Loucy (cell line): ENCODE data around the gene BCKDK.

Experiments used
- H2AFZ ChIP-seq: fragments of 200-600 bp; sonication (generic); 2 replicates; pipeline ENCODE4 v1.6.0; 2016; ENCODE audit warnings: antibody characterized with exemption, mild to moderate bottlenecking, low read length, moderate library complexity
- H3F3A ChIP-seq: fragments of 200-600 bp; 2 replicates; pipeline ENCODE4 v1.6.0; 2016; ENCODE audit warnings: antibody characterized with exemption, low read depth, mild to moderate bottlenecking
- H3K27me3 ChIP-seq: fragments of 200-600 bp; sonication (generic); 2 replicates; pipeline ENCODE4 v1.6.1; 2014; ENCODE audit warnings: low read length, mild to moderate bottlenecking; ENCODE audit not compliant: insufficient read depth, poor library complexity, severe bottlenecking
- H3K36me3 ChIP-seq: fragments of 200-600 bp; sonication (generic); 2 replicates; pipeline ENCODE4 v1.6.1; 2016; ENCODE audit warnings: low read length; ENCODE audit not compliant: insufficient read depth
- H3K4me1 ChIP-seq: fragments of 200-600 bp; sonication (generic); 2 replicates; pipeline ENCODE4 v1.5.1; 2014; ENCODE audit warnings: low read length, mild to moderate bottlenecking; ENCODE audit not compliant: insufficient read depth, poor library complexity, severe bottlenecking
- H3K4me2 ChIP-seq: fragments of 200-600 bp; sonication (generic); 2 replicates; pipeline ENCODE4 v1.6.0; 2014; ENCODE audit warnings: antibody characterized with exemption, low read length, low read depth, mild to moderate bottlenecking; ENCODE audit not compliant: poor library complexity, severe bottlenecking
- H3K4me3 ChIP-seq: fragments of 200-600 bp; sonication (generic); 2 replicates; pipeline ENCODE4 v1.5.1; 2014; ENCODE audit warnings: low read length, mild to moderate bottlenecking, mixed read lengths; ENCODE audit not compliant: poor library complexity, severe bottlenecking
- H3K79me2 ChIP-seq: fragments of 200-600 bp; sonication (generic); 2 replicates; pipeline ENCODE4 v1.6.1; 2014; ENCODE audit warnings: low read length; ENCODE audit not compliant: insufficient read depth
- H3K9ac ChIP-seq: fragments of 200-600 bp; sonication (generic); 2 replicates; pipeline ENCODE4 v1.6.0; 2014; ENCODE audit warnings: mild to moderate bottlenecking, low read depth, low read length, moderate library complexity; ENCODE audit not compliant: poor library complexity, severe bottlenecking
- H3K9me2 ChIP-seq: fragments of 200-600 bp; sonication (generic); replicated peaks from 2 replicates; pipeline ENCODE4 v1.6.1; 2016; ENCODE audit warnings: low read depth, low read length, mixed read lengths
- H3K9me3 ChIP-seq: fragments of 200-600 bp; sonication (generic); 2 replicates; pipeline ENCODE4 v1.6.1; 2014; ENCODE audit warnings: mild to moderate bottlenecking, antibody characterized with exemption, low read length, low read depth; ENCODE audit not compliant: insufficient read depth
- H4K20me1 ChIP-seq: fragments of 200-600 bp; sonication (generic); 2 replicates; pipeline ENCODE4 v1.6.0; 2014; ENCODE audit warnings: antibody characterized with exemption, low read length, mild to moderate bottlenecking; ENCODE audit not compliant: insufficient read depth, poor library complexity, severe bottlenecking
- EZH2phosphoT487 ChIP-seq: fragments of 200-600 bp; IDR thresholded peaks from 2 replicates; pipeline ENCODE4 v1.6.1; 2018; ENCODE audit warnings: antibody characterized with exemption, mild to moderate bottlenecking, moderate library complexity, borderline replicate concordance
- TF ChIP-seq, protein P1 (sequence below): fragments of 200-600 bp; sonication (generic); conservative IDR thresholded peaks from 2 replicates; pipeline ENCODE4 v1.5.1; 2014; ENCODE audit warnings: mild to moderate bottlenecking, antibody characterized with exemption, low read length

The BCKDK gene

DNA sequence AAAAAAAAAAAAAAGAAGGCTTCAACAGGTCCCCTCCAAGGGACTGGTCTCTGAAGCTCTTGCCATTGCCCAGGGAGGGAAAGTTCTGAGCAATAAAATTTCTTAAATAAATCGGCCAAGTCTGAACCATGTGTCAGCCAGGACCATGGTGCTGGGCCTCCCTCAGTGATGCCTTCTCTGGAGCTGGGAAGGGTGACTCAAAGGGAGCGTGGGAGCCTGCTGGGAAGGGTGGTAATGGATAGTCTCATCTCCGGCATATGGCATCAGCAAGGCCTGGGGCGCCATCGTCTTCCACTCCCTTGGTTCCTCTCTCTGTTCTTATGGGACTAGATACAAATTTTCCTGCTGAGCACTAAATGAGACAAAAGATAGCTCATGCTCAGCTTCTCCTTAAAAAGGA is 15.9 kb upstream of the BCKDK start:
- H3K4me2 ChIP-seq, result peak overlapping the region; percentile 90
- no peaks in the 10 kb centered on the region for H3K9me2 ChIP-seq
- H3K27me3 ChIP-seq, result no peaks in the 10 kb centered on the region
- H3K4me3 ChIP-seq, result peak overlapping the region; percentile 94
- H3F3A ChIP-seq, result no peaks in the 10 kb centered on the region
- H2AFZ ChIP-seq, result no peak overlapping the region
- H3K9ac ChIP-seq, result peak overlapping the region; percentile 89
- H3K9me3 ChIP-seq, result no peaks in the 10 kb centered on the region
- H4K20me1 ChIP-seq, result peaks cover 14% of the 10 kb centered on the region
- H3K79me2 ChIP-seq, result peaks cover 44% of the 10 kb centered on the region
- TF ChIP-seq EZH2phosphoT487, result no peak
- TF ChIP-seq, protein P1, sequence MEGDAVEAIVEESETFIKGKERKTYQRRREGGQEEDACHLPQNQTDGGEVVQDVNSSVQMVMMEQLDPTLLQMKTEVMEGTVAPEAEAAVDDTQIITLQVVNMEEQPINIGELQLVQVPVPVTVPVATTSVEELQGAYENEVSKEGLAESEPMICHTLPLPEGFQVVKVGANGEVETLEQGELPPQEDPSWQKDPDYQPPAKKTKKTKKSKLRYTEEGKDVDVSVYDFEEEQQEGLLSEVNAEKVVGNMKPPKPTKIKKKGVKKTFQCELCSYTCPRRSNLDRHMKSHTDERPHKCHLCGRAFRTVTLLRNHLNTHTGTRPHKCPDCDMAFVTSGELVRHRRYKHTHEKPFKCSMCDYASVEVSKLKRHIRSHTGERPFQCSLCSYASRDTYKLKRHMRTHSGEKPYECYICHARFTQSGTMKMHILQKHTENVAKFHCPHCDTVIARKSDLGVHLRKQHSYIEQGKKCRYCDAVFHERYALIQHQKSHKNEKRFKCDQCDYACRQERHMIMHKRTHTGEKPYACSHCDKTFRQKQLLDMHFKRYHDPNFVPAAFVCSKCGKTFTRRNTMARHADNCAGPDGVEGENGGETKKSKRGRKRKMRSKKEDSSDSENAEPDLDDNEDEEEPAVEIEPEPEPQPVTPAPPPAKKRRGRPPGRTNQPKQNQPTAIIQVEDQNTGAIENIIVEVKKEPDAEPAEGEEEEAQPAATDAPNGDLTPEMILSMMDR, result no peak
- H3K36me3 ChIP-seq, result peaks cover 10% of the 10 kb centered on the region; the same call in 1 of the 2 replicates
- H3K4me1 ChIP-seq, result peaks cover 21% of the 10 kb centered on the region

DNA sequence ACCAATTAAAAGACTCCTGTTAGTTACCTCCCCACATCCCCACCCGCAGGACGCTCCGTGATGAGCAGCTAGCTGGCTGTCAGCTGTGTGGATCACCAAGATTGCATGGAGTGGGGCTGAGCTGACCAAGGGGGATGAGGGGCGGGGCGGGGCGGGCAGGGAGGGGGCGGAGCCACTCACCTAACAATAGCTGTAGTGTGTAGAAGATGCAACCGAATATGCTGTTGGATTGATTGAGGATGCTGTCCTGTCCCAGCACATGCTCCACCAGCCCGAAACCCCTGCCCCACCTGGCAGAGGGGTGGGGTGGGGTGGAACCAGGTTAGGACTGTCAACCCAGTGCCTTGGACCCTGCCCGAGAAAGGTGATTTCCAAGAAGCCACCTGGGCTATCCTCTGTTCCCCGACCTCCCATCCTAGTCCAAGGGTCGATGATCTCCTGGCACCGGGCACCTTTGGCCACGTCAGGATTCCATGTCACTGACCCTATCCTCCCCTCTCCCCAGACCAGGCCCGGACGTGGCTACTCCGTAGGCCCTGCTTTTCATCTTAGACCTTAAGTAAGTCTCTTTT is 15.0 kb upstream of the BCKDK start:
- Histone ChIP-seq H3K4me1 (peaks cover 21% of the 10 kb centered on the region), H3F3A (no peaks in the 10 kb centered on the region), H3K36me3 (peaks cover 10% of the 10 kb centered on the region; the same call in 1 of the 2 replicates), H2AFZ (no peak overlapping the region), H3K79me2 (peaks cover 44% of the 10 kb centered on the region), H4K20me1 (peaks cover 14% of the 10 kb centered on the region), H3K4me3 (peak overlapping the region; percentile 94), H3K27me3 (no peaks in the 10 kb centered on the region), H3K9me2 (no peaks in the 10 kb centered on the region), H3K9ac (peak overlapping the region; percentile 89), H3K4me2 (peak overlapping the region; percentile 90), H3K9me3 (no peaks in the 10 kb centered on the region)
- TF ChIP-seq, protein P1, result no peak
- TF ChIP-seq EZH2phosphoT487, result no peak

DNA sequence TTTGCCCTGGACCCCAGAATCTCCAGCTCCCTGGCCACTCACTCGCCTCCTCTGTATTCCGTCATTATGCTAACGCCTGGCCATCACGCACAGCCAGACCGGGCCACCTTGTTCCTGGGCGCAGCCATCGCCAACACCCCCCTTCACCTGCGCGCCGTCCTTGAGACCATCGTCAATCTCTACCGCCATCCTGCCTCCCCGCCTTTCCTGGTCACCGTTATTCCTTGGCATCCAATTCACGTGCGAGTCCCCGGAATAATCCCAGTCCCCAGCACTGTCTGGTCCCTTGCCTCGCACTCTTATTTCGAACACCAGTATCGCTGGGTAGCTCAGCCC is 14.1 kb upstream of the BCKDK start:
- Histone ChIP-seq H3K4me3 (peak overlapping the region; percentile 94), H4K20me1 (peaks cover 14% of the 10 kb centered on the region), H3K9me3 (no peaks in the 10 kb centered on the region), H3K9me2 (no peaks in the 10 kb centered on the region), H3K9ac (peak overlapping the region; percentile 89), H3F3A (no peaks in the 10 kb centered on the region), H3K79me2 (peaks cover 42% of the 10 kb centered on the region), H3K4me1 (peaks cover 21% of the 10 kb centered on the region), H3K4me2 (peak overlapping the region; percentile 90), H3K36me3 (peaks cover 10% of the 10 kb centered on the region; the same call in 1 of the 2 replicates), H2AFZ (peak overlapping the region; percentile 75), H3K27me3 (no peaks in the 10 kb centered on the region)
- no peak for TF ChIP-seq EZH2phosphoT487
- TF ChIP-seq, protein P1, result no peak
